ENCODE measurements around the gene TMEM33. TPM values are rescaled to one million over a fixed set of nuclear protein-coding genes. Genes with fewer than 3 reads are reported as not detected.
"Not testable (repeated sequence)": the region's sequence is repeated elsewhere in the genome, so short reads cannot be mapped to it uniquely, and the experiment has no call there.

Gene TMEM33
- total RNA-seq, 4 donors from 2014 or later: 30.9 to 61.1 (median 47.8) TPM

DNA sequence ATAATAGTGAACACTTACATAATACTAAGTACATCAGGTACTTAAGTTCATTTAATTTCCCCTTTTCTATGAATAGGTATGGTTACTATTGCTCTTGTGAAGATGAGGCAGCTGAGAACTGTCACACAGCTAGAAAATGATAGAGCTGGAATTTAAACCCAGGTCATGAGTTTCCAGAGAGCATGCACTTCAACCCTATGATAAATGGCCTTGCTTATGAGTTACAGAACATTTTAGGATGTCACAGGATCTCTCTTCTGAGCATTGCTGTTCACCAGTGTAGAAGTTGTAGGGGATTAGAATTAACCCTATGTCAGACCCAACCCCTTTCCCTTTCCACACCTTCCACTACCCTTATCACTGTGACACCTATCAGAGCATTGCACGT is 46.5 kb upstream of the TMEM33 start:
- Histone ChIP-seq H3K4me1 (no peaks in the 10 kb centered on the region), H3K9me3 (no peaks in the 10 kb centered on the region), H3K4me3 (no peak overlapping the region), H3K36me3 (no peaks in the 10 kb centered on the region), H3K27me3 (no peaks in the 10 kb centered on the region), H3K27ac (no peak overlapping the region)
- intact Hi-C loops (cut with DNase I; ENCODE audit: low total_unique reads): no loop called here
- TF ChIP-seq, protein P1, sequence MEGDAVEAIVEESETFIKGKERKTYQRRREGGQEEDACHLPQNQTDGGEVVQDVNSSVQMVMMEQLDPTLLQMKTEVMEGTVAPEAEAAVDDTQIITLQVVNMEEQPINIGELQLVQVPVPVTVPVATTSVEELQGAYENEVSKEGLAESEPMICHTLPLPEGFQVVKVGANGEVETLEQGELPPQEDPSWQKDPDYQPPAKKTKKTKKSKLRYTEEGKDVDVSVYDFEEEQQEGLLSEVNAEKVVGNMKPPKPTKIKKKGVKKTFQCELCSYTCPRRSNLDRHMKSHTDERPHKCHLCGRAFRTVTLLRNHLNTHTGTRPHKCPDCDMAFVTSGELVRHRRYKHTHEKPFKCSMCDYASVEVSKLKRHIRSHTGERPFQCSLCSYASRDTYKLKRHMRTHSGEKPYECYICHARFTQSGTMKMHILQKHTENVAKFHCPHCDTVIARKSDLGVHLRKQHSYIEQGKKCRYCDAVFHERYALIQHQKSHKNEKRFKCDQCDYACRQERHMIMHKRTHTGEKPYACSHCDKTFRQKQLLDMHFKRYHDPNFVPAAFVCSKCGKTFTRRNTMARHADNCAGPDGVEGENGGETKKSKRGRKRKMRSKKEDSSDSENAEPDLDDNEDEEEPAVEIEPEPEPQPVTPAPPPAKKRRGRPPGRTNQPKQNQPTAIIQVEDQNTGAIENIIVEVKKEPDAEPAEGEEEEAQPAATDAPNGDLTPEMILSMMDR (IDR thresholded peaks at IDR 0.05): no peak
- no peak for TF ChIP-seq POLR2A (IDR thresholded peaks at IDR 0.05)
- DNase-seq: no peak

DNA sequence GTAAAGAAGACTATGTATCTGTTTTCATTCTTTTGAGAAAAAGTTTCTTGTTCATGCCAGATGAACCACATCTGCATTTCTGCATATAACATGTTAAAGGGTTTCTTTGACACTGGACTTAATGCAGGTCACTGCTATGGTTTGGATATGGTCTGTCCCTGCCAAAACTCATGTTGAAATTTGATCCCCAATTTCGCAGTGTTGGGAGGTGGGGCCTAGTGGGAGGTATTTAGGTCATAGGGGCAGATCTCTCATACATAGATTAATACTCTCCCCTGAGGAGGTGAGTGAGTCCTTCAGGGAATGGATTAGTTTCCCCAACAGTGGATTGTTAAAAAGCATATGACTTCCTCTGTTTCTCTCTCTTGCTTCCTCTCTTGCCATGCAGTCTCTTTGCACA is 45.9 kb upstream of the TMEM33 start:
- intact Hi-C loops (cut with DNase I; ENCODE audit: low total_unique reads): no loop called here

DNA sequence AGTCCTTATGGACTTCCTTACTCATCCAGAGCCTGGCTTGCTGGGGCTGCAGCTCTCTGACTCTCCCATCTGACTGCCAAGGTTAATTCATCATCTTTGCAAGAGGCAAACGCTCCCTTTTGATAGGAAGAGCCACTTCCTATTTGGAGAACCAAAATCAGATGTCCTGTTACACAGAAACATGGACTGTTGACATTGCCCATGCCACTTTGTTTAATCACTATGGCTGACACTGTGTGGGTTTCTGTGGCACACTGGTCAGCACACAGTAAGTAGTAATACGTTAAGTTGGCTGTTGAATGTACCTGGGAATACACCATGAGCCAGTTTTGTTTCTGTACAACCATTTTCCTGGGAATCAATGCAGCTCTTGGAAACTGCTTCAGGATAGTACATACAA is 45.1 kb upstream of the TMEM33 start:
- Histone ChIP-seq H3K4me1 (no peaks in the 10 kb centered on the region), H3K27ac (no peak overlapping the region), H3K27me3 (no peaks in the 10 kb centered on the region), H3K36me3 (no peaks in the 10 kb centered on the region), H3K4me3 (no peak overlapping the region), H3K9me3 (no peaks in the 10 kb centered on the region)
- intact Hi-C loops (cut with DNase I; ENCODE audit: low total_unique reads): no loop called here
- TF ChIP-seq POLR2A (IDR thresholded peaks at IDR 0.05): no peak
- TF ChIP-seq, protein P1 (IDR thresholded peaks at IDR 0.05): no peak
- no peak for DNase-seq

More for the DNA sequence above, 45.9 kb upstream of the TMEM33 start:
- no peak for DNase-seq
- Histone ChIP-seq H3K27ac (no peak overlapping the region), H3K4me3 (no peak overlapping the region), H3K4me1 (no peaks in the 10 kb centered on the region), H3K36me3 (no peaks in the 10 kb centered on the region), H3K27me3 (no peaks in the 10 kb centered on the region), H3K9me3 (no peaks in the 10 kb centered on the region)
- TF ChIP-seq, protein P1 (IDR thresholded peaks at IDR 0.05): no peak
- no peak for TF ChIP-seq POLR2A (IDR thresholded peaks at IDR 0.05)

DNA sequence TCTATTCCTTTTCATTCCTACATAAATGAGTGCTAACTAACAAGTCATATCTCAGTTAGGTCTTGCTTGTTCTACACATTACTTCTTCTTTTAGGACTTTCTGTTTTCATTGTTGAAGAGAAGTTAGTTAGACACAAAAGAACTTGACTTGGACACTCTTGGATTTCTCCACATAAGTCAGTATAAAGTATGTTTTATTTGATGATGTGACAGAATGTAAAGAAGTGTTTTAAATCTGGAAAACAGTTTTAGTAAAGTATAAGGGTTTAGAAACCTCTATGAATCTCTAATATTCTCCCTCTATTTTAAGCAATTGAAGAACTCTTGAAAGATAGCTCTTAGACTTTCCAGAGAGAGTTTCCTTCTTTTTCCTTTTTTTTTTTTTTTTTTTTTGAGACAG is 38.6 kb upstream of the TMEM33 start:
- no peaks in the 10 kb centered on the region for H3K4me1 ChIP-seq
- TF ChIP-seq, protein P1 (IDR thresholded peaks at IDR 0.05): no peak
- TF ChIP-seq POLR2A (IDR thresholded peaks at IDR 0.05): no peak
- no peaks in the 10 kb centered on the region for H3K9me3 ChIP-seq
- no peaks in the 10 kb centered on the region for H3K27me3 ChIP-seq
- no peak overlapping the region for H3K27ac ChIP-seq
- intact Hi-C loops (cut with DNase I; ENCODE audit: low total_unique reads): no loop called here
- no peak for DNase-seq
- H3K36me3 ChIP-seq: no peaks in the 10 kb centered on the region
- no peak overlapping the region for H3K4me3 ChIP-seq

DNA sequence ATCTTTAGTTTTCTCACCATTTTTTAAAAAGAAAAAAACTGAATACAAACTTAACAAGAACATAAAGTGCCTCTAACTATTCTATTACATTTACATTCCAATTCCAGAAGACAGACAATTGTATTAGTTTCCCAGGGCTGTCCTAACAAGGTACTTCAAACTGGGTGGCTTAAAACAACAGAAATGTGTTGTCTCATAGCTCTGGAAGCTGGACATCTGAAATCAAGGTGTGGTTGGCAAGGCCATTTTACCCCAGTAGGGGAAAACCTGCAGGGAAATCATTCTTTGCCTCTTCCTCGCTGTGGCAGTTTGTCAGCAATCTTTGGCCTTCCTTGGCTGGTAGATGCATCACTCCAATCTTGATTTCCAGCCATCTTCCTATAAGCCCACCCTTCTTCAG is 37.5 kb upstream of the TMEM33 start:
- no peaks in the 10 kb centered on the region for H3K27me3 ChIP-seq
- H3K36me3 ChIP-seq: no peaks in the 10 kb centered on the region
- intact Hi-C loops (cut with DNase I; ENCODE audit: low total_unique reads): no loop called here
- no peaks in the 10 kb centered on the region for H3K4me1 ChIP-seq
- no peak overlapping the region for H3K4me3 ChIP-seq
- TF ChIP-seq, protein P1 (IDR thresholded peaks at IDR 0.05): no peak
- no peak overlapping the region for H3K27ac ChIP-seq
- H3K9me3 ChIP-seq: no peaks in the 10 kb centered on the region
- no peak for DNase-seq

DNA sequence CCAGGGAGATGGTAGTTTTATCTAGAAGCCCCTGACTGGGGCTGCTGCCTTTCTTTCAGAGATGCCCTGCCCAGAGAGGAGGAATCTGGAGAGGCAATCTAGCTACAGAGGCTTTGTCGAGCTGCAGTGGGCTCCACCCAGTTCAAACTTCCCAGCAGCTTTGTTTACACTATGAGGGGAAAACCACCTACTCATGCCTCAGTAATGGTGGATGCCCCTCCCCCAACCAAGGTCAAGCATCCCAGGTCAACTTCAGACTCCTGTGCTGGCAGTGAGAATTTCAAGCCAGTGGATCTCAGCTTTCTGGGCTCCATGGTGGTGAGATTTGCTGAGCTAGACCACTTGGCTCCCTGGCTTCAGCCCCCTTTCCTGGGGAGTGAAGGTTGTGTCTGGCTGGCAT is 26.1 kb upstream of the TMEM33 start:
- DNase-seq; H3K27ac ChIP-seq; H3K4me3 ChIP-seq; H3K27me3 ChIP-seq; H3K36me3 ChIP-seq; H3K4me1 ChIP-seq; intact Hi-C loops (cut with DNase I; ENCODE audit: low total_unique reads); H3K9me3 ChIP-seq: not testable (repeated sequence)
